GM21447 (cell line): ENCODE results near the gene KCNMA1.

Source experiments
- ATAC-seq: cut with Tn5 transposase; IDR thresholded peaks from one replicate; pipeline ENCODE4 v1.9.1; 2021; ENCODE audit not compliant: unreplicated experiment

The KCNMA1 gene

DNA sequence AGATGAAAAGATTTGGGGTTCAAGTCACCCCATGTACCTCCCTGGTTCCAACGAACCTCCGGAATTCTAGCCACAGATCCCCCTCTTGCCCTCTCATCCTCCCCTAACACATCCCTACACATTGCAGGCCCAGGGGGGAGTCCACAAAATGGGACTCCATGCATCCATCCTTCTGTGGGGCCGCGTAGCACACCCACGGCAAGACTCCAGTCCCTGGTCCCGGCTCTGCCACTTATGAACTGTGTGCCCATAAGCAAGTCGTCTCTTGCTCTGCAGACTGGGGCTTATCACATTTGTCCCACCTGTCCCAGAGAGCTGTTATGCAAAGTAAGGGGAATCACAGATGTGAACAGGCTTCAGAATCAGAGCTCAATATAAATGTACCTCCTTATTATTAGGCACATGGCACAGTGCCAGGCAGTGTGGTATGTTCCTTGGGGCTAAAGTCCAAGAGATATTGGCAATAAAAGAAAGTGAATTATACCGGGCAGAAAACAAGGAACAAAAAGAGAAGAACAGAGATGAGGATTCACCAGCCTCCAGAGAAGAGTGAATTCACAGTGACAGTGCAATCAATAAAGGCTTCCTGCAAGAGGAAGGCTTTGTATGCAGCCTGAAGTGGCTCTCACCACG is 73.9 kb downstream of the KCNMA1 start:
- ATAC-seq, result no peak

DNA sequence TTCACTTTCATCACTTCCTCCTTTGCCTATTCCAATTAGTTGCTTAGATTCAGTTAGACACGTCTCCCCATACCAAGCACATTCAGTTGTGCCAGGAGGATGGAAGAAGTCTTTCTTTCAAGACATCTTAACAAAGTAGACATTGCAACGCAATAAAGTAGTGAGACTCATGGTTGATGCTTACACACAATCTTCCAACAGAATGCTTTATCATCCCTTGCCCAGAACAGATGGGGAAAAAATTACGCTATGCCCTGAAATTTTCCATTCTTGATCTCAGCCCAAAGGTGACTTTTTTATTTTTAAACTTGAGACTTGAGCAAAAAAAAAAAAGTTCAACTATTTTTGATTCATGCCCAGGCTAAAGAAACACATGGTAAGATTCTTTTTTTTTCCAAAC is 74.9 kb downstream of the KCNMA1 start:
- no peak for ATAC-seq

- no peak for ATAC-seq
Measured at GRCh38 chr10:77561991-77562390, 75.6 kb downstream of the KCNMA1 start.

GRCh38 chr10:77560471-77560870 is 77.1 kb downstream of the KCNMA1 start:
- no peak for ATAC-seq

DNA sequence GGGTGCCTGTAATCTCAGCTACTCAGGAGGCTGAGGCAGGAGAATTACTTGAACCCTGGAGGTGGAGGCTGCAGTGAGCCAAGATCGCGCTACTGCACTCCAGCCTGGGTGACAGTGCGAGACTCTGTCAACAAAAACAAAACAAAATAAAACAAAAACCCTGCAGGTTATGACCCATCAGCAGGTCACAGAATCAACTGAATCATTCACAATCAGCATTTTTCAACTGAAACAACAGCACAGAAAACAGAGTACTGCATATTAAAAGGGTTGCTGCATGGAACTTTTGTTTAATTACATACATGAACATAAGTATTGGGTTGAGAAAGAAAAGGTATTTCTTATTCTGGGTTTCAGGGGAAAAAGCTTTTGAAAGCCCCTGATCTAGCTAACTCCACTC is 77.6 kb downstream of the KCNMA1 start:
- ATAC-seq, result no peak

- no peak for ATAC-seq
Measured at GRCh38 chr10:77556990-77557601, 80.5 kb downstream of the KCNMA1 start.

- no peak for ATAC-seq
Measured at GRCh38 chr10:77555591-77556212, 81.9 kb downstream of the KCNMA1 start.

GRCh38 chr10:77554996-77555397 is 82.6 kb downstream of the KCNMA1 start:
- ATAC-seq, result no peak

- no peak for ATAC-seq
Measured at GRCh38 chr10:77553966-77554365, 83.6 kb downstream of the KCNMA1 start.

GRCh38 chr10:77553311-77553710 is 84.3 kb downstream of the KCNMA1 start:
- no peak for ATAC-seq

- no peak for ATAC-seq
Measured at GRCh38 chr10:77552252-77552651, 85.4 kb downstream of the KCNMA1 start.

DNA sequence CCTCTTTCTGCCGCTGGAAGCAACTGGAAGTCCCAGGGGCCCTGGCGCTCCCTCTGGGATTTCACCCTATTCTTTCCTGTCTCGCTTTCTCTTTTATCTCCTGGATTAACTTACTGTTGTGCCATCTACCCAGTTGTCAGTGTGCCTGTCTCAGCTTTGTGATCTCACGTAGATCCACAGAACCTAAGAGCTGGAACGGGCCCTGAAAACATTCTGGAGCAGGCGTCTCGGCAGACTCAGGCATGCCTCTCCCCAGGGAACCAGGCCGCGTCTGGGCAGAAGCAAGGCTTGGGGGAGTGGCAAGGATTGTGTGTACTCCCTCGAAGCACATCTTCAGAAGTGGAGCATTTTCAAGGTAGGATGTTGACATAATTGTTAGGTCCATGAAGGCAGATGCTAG is 87.2 kb downstream of the KCNMA1 start:
- no peak for ATAC-seq

DNA sequence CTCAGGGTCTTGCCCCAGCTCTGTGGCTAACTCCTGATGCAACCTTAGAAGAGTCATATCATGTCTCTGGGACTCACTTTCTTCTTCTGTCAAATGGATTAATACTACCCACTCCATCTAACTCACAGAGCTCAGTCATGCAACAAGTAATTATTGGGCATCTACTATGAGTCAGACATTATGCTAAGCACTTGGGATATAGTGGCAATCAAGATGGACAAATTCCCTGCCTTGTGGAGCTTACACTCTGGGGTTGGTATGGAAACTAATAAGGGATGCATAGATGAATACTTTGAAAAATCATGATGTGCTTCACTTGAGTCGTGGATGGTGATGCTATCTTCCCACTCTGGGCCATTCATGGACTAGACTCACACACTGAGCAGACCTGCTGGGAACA is 88.9 kb downstream of the KCNMA1 start:
- no peak for ATAC-seq

DNA sequence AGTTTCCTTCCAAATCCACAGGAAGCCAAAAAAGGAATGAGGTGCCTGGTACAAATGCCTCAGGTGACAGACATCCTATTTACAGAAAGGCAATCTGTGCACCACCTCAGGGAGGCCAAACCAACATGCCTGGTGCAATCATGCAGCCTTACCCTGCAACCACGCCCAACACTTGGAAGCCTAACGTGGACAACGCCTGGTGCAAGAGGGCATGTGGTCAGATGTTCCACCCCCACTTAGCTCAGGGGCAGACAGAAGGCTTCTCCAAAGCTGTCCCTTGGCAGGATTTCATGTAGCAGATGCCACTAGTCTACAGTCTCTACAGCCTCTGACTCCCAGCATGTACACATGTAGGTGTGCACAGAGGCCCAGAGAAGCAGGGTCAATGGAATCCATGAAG is 89.5 kb downstream of the KCNMA1 start:
- no peak for ATAC-seq

- ATAC-seq, result no peak
Measured at GRCh38 chr10:77547307-77548050, 90.1 kb downstream of the KCNMA1 start.

DNA sequence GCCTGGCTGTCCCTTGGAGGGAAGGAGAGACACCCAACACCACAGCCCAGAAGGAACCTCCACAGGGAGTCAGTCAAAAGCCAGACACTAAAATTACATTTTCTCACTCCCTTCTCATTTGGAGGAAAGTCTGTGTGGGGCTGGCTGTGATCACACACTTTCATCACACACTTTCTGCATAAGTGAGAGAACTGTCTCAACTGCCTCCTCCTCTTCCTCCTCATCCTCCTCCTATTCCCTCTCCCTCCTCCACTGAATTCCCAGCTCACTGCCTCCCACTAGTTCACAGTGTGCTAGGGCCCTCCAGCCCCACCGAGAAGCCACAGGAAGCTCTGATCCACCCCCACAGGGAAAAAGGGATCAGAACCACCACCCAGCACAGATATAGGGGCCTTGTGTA is 91.6 kb downstream of the KCNMA1 start:
- no peak for ATAC-seq

DNA sequence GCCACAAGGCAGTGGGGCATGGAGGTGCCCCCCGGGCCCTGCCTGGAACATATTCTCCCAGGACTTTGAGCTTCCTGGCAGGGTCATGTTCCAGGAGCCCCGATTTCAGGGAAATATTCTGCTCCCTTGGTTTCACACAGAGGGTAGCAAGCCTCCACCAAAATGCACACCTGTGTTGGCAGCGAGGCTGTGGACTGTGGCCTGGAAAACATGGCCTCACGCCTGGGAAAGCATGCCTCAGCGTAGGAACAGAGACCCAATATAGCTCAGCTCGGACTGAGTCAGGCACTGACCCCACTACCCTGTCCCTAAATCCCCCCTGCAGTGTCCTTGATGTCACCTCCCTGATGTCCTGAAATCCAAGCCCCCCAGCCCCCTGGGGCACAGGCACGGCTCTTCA is 92.0 kb downstream of the KCNMA1 start:
- ATAC-seq, result no peak

- no peak for ATAC-seq
Measured at GRCh38 chr10:77544617-77545016, 93.0 kb downstream of the KCNMA1 start.

GRCh38 chr10:77542710-77543259 is 94.8 kb downstream of the KCNMA1 start:
- ATAC-seq, result no peak

- ATAC-seq, result no peak
Measured at GRCh38 chr10:77541944-77542343, 95.7 kb downstream of the KCNMA1 start.

GRCh38 chr10:77541247-77541646 is 96.4 kb downstream of the KCNMA1 start:
- ATAC-seq, result no peak
